Keratinocyte (primary cell): Measurements from ENCODE around the gene CHMP2A. TPM values are rescaled to one million over a fixed set of nuclear protein-coding genes. Genes with fewer than 3 reads are reported as not detected.

Experiments used
- DNase-seq: peaks from one replicate; pipeline ENCODE4 v3.0.0-alpha.2; 2011; ENCODE audit warnings: low read depth, missing footprints, low spot score
- FAIRE-seq: peaks from 2 replicates; lab custom pipeline; 2011; peaks lifted over from hg19 to GRCh38; lab: Jason Lieb, UNC
- H2AFZ ChIP-seq: 2 replicates; pipeline ENCODE4 v1.6.0; 2012; ENCODE audit warnings: low read length, control low read depth, inconsistent platforms; ENCODE audit not compliant: control insufficient read depth
- H3K27ac ChIP-seq: 2 replicates; pipeline ENCODE4 v1.5.1; 2011; ENCODE audit warnings: low read length; ENCODE audit not compliant: control insufficient read depth, insufficient read depth
- H3K27me3 ChIP-seq: 3 replicates; pipeline ENCODE4 v1.6.0; 2011; ENCODE audit warnings: low read length; ENCODE audit not compliant: control insufficient read depth, insufficient read depth; ENCODE audit errors: extremely low read depth
- H3K36me3 ChIP-seq, 2 experiments: 2 replicates in 1 of 2; 3 replicates in 1 of 2; pipeline ENCODE4 v1.5.1; 2011; ENCODE audit warnings: low read length in 2 of 2, mild to moderate bottlenecking in 1 of 2; ENCODE audit not compliant: control insufficient read depth in 2 of 2, insufficient read depth in 2 of 2; ENCODE audit errors: extremely low read depth in 1 of 2
- H3K4me1 ChIP-seq: 3 replicates; pipeline ENCODE4 v1.5.1; 2011; ENCODE audit warnings: low read length; ENCODE audit not compliant: control insufficient read depth, insufficient read depth; ENCODE audit errors: extremely low read depth
- H3K4me2 ChIP-seq: 3 replicates; pipeline ENCODE4 v1.6.0; 2011; ENCODE audit warnings: low read depth, low read length; ENCODE audit not compliant: control insufficient read depth, insufficient read depth; ENCODE audit errors: extremely low read depth
- H3K4me3 ChIP-seq, 3 experiments: fragments of 200-600 bp in 1 of 3; sonication (generic) in 1 of 3; 2 replicates in 2 of 3; 3 replicates in 1 of 3; pipeline ENCODE4 v1.5.1; 2011 to 2016; ENCODE audit warnings: low read length in 3 of 3, mild to moderate bottlenecking in 3 of 3, control low read depth in 2 of 3, inconsistent platforms in 1 of 3, low read depth in 1 of 3, mixed read lengths in 1 of 3, mixed run types in 1 of 3, moderate library complexity in 1 of 3; ENCODE audit not compliant: control insufficient read depth in 2 of 3, insufficient read depth in 2 of 3; ENCODE audit errors: extremely low read depth in 1 of 3
- H3K79me2 ChIP-seq: 2 replicates; pipeline ENCODE4 v1.6.0; 2012; ENCODE audit warnings: low read length; ENCODE audit not compliant: control insufficient read depth, insufficient read depth
- H3K9ac ChIP-seq: 3 replicates; pipeline ENCODE4 v1.6.0; 2011; ENCODE audit warnings: low read length; ENCODE audit not compliant: control insufficient read depth, insufficient read depth; ENCODE audit errors: extremely low read depth
- H3K9me1 ChIP-seq: 3 replicates; pipeline ENCODE4 v1.6.0; 2011; ENCODE audit warnings: low read length; ENCODE audit not compliant: control insufficient read depth, insufficient read depth; ENCODE audit errors: extremely low read depth
- H3K9me3 ChIP-seq: 2 replicates; pipeline ENCODE4 v1.5.1; 2012; ENCODE audit warnings: low read depth, low read length; ENCODE audit not compliant: control insufficient read depth
- H4K20me1 ChIP-seq: 3 replicates; pipeline ENCODE4 v1.6.0; 2011; ENCODE audit warnings: low read length; ENCODE audit not compliant: control insufficient read depth, insufficient read depth; ENCODE audit errors: extremely low read depth
- EZH2 ChIP-seq: IDR thresholded peaks from one replicate; pipeline ENCODE4 v1.6.1; 2012; ENCODE audit warnings: inconsistent platforms, mild to moderate bottlenecking, low read length, moderate library complexity
- dilution Hi-C: fragments of 300-500 bp; cut with MboI; formaldehyde crosslinking; loops from one replicate; pipeline ENCODE4 v1.7.0; 2020; ENCODE audit warnings: low sequenced_read_pairs; ENCODE audit not compliant: extremely low pct_ligation_motif_present
- polyA plus RNA-seq, 5 experiments: library from polyadenylated mRNA; depleted of rRNA in 3 of 5; stranded (reverse) in 3 of 5; stranded (forward) in 1 of 5; unstranded in 1 of 5; fragments of >200 nt; gene quantifications; 1 replicate in 1 of 5; 2 replicates in 3 of 5; 3 replicates in 1 of 5; pipeline versions ENCODE4 v1.2.1 to v1.2.3, GENCODE V29; 2011 to 2012; ENCODE audit warnings: missing spikeins in 2 of 5, low read depth in 1 of 5, low replicate concordance in 1 of 5
- TF ChIP-seq, protein P1 (sequence below), 3 experiments: IDR thresholded peaks in 1 of 3; conservative IDR thresholded peaks in 1 of 3; optimal IDR thresholded peaks in 1 of 3; 2 replicates in 2 of 3; 3 replicates in 1 of 3; pipeline versions ENCODE3 to v1.5.1; 2011; ENCODE audit warnings: low read length in 3 of 3, mild to moderate bottlenecking in 3 of 3, moderate library complexity in 2 of 3, control low read depth in 1 of 3, inconsistent platforms in 1 of 3; ENCODE audit not compliant: insufficient read depth in 2 of 3; ENCODE audit errors: extremely low read depth in 1 of 3

Gene CHMP2A
- polyA plus RNA-seq, 1 donor (not counting 4 experiments of a cell fraction or from before 2014, with no cell fraction given) = 115 TPM

DNA sequence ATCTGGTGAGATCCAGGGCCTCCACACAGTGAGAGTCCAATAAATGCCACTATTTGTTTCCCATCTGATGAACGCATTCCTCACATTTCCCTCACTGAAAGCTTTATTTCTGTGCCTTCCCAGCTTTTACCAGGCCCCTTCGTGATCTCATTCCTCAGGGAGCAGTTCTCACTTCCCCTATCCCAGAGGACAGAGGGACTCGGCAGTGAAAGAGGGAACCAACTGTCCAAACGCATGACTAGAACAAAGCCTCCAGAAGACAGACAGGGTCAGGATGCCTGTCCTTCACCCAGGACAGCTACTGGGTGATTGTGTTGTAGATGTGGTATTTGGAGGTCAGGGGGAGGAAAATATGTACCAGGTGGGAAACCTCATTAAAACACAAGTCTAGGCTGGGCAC, 33.3 kb downstream of the CHMP2A start:
- Histone ChIP-seq H3K9me1 (no peaks in the 10 kb centered on the region), H3K79me2 (peaks cover 25% of the 10 kb centered on the region), H4K20me1 (no peaks in the 10 kb centered on the region), H3K9ac (no peak overlapping the region), H2AFZ (no peak overlapping the region), H3K4me2 (no peak overlapping the region), H3K4me1 (peaks cover 13% of the 10 kb centered on the region), H3K9me3 (no peaks in the 10 kb centered on the region), H3K36me3 (peaks cover 4 to 5% of the 10 kb centered on the region in 2 experiments), H3K27ac (no peak overlapping the region), H3K4me3 (no peak overlapping the region), H3K27me3 (no peaks in the 10 kb centered on the region)
- DNase-seq (no peak), FAIRE-seq (no peak)
- dilution Hi-C loops = no loop called here
- no peak for TF ChIP-seq EZH2
- TF ChIP-seq, protein P1, sequence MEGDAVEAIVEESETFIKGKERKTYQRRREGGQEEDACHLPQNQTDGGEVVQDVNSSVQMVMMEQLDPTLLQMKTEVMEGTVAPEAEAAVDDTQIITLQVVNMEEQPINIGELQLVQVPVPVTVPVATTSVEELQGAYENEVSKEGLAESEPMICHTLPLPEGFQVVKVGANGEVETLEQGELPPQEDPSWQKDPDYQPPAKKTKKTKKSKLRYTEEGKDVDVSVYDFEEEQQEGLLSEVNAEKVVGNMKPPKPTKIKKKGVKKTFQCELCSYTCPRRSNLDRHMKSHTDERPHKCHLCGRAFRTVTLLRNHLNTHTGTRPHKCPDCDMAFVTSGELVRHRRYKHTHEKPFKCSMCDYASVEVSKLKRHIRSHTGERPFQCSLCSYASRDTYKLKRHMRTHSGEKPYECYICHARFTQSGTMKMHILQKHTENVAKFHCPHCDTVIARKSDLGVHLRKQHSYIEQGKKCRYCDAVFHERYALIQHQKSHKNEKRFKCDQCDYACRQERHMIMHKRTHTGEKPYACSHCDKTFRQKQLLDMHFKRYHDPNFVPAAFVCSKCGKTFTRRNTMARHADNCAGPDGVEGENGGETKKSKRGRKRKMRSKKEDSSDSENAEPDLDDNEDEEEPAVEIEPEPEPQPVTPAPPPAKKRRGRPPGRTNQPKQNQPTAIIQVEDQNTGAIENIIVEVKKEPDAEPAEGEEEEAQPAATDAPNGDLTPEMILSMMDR (optimal IDR thresholded peaks at IDR 0.05 in 1 of 3, IDR thresholded peaks at IDR 0.05 in 1 of 3, conservative IDR thresholded peaks at IDR 0.05 in 1 of 3; ENCODE audit: extremely low read depth in 1 of 3, insufficient read depth in 2 of 3, low read length in 3 of 3) = no peak

DNA sequence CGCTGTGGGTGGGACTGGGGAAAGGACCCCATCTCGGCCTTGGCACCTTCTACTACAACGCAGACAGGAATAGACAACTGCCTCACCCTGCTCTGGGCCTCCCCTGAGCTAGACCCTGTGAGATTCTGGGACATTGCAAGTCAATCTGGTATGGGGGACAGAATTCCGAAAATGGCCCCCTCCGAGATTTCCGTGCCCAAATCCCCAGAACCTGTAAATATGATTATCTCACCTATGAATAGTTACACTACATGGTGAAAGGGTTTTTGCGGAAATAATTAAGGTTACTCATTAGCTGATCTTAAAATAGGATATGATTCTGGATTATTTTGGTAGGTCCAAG, 34.7 kb downstream of the CHMP2A start:
- Histone ChIP-seq H4K20me1 (no peaks in the 10 kb centered on the region), H3K9ac (peak overlapping the region; percentile 91), H3K27me3 (no peaks in the 10 kb centered on the region), H3K79me2 (peaks cover 39% of the 10 kb centered on the region), H3K27ac (peak overlapping the region; percentile 85), H3K9me1 (no peaks in the 10 kb centered on the region), H3K4me3 (peak overlapping the region; percentile 74 to 87 (median 85)), H2AFZ (peak overlapping the region; percentile 93), H3K4me2 (peak overlapping the region; percentile 92), H3K4me1 (peaks cover 13% of the 10 kb centered on the region), H3K36me3 (peaks cover 5 to 12% of the 10 kb centered on the region in 2 experiments), H3K9me3 (no peaks in the 10 kb centered on the region)
- TF ChIP-seq, protein P1 (optimal IDR thresholded peaks at IDR 0.05 in 1 of 3, IDR thresholded peaks at IDR 0.05 in 1 of 3, conservative IDR thresholded peaks at IDR 0.05 in 1 of 3; ENCODE audit: extremely low read depth in 1 of 3, insufficient read depth in 2 of 3, low read length in 3 of 3) = no peak
- no peak for TF ChIP-seq EZH2
- no peak for DNase-seq
- dilution Hi-C loops = no loop called here
- no peak for FAIRE-seq
